H9 (cell line): ENCODE measurements around the gene DIPK1B. TPM values are rescaled to one million over a fixed set of nuclear protein-coding genes. Genes with fewer than 3 reads are reported as not detected.

Experiments
- DNase-seq: peaks from one replicate; pipeline ENCODE4 v3.0.0-alpha.2; 2017
- H2AFZ ChIP-seq: one replicate; pipeline ENCODE4 v1.6.1; 2013; ENCODE audit warnings: mild to moderate bottlenecking, low read length, control low read depth, moderate library complexity
- H2AK5ac ChIP-seq: 2 replicates; pipeline ENCODE4 v1.6.1; 2013; ENCODE audit warnings: low read length, control low read depth, mixed read lengths; ENCODE audit not compliant: insufficient read length
- H2BK120ac ChIP-seq: one replicate; pipeline ENCODE4 v1.6.1; 2013; ENCODE audit warnings: low read depth, mild to moderate bottlenecking, low read length, control low read depth, inconsistent platforms; ENCODE audit not compliant: poor library complexity, severe bottlenecking
- H2BK12ac ChIP-seq: 2 replicates; pipeline ENCODE4 v1.6.1; 2013; ENCODE audit warnings: low read length, control low read depth, mixed read lengths, low read depth; ENCODE audit not compliant: insufficient read length
- H2BK15ac ChIP-seq: 2 replicates; pipeline ENCODE4 v1.6.1; 2013; ENCODE audit warnings: low read depth, low read length, control low read depth
- H2BK20ac ChIP-seq: one replicate; pipeline ENCODE4 v1.6.1; 2013; ENCODE audit warnings: low read depth, mild to moderate bottlenecking, low read length, control low read depth, inconsistent platforms; ENCODE audit not compliant: poor library complexity, severe bottlenecking
- H2BK5ac ChIP-seq: 2 replicates; pipeline ENCODE4 v1.6.1; 2013; ENCODE audit warnings: low read length, control low read depth, mixed read lengths; ENCODE audit not compliant: insufficient read length
- H3K14ac ChIP-seq: 2 replicates; pipeline ENCODE4 v1.6.1; 2013; ENCODE audit warnings: low read length, control low read depth; ENCODE audit not compliant: insufficient read depth
- H3K18ac ChIP-seq: 2 replicates; pipeline ENCODE4 v1.6.1; 2013; ENCODE audit warnings: low read depth, mild to moderate bottlenecking, mixed read lengths, low read length, control low read depth; ENCODE audit not compliant: insufficient read length
- H3K23ac ChIP-seq: 2 replicates; pipeline ENCODE4 v1.6.1; 2013; ENCODE audit warnings: low read length, control low read depth, mixed read lengths, low read depth; ENCODE audit not compliant: insufficient read length
- H3K23me2 ChIP-seq: 2 replicates; pipeline ENCODE4 v1.6.1; 2013; ENCODE audit warnings: low read depth, mild to moderate bottlenecking, mixed read lengths, low read length, control low read depth; ENCODE audit not compliant: insufficient read length, poor library complexity, severe bottlenecking
- H3K27ac ChIP-seq: 2 replicates; pipeline ENCODE4 v1.5.1; 2013; ENCODE audit warnings: low read length, control low read depth, mixed read lengths, low read depth; ENCODE audit not compliant: insufficient read length
- H3K27me3 ChIP-seq: 2 replicates; pipeline ENCODE4 v1.6.1; 2013; ENCODE audit warnings: low read length, control low read depth, inconsistent platforms; ENCODE audit not compliant: insufficient read depth
- H3K4ac ChIP-seq: 2 replicates; pipeline ENCODE4 v1.6.1; 2013; ENCODE audit warnings: low read depth, mild to moderate bottlenecking, control low read depth, inconsistent platforms, low read length, moderate library complexity
- H3K4me1 ChIP-seq: 2 replicates; pipeline ENCODE4 v1.6.1; 2013; ENCODE audit warnings: low read length, control low read depth, inconsistent platforms; ENCODE audit not compliant: insufficient read depth
- H3K4me2 ChIP-seq: 2 replicates; pipeline ENCODE4 v1.6.1; 2013; ENCODE audit warnings: low read length, control low read depth, mixed read lengths; ENCODE audit not compliant: insufficient read length, insufficient read depth
- H3K56ac ChIP-seq: 2 replicates; pipeline ENCODE4 v1.6.1; 2013; ENCODE audit warnings: low read depth, mild to moderate bottlenecking, mixed read lengths, low read length, control low read depth; ENCODE audit not compliant: insufficient read length
- H3K79me1 ChIP-seq: 2 replicates; pipeline ENCODE4 v1.6.1; 2013; ENCODE audit warnings: low read depth, mild to moderate bottlenecking, moderate library complexity, low read length, control low read depth, inconsistent platforms; ENCODE audit not compliant: insufficient read depth, poor library complexity, severe bottlenecking
- H3K79me2 ChIP-seq: 2 replicates; pipeline ENCODE4 v1.6.1; 2013; ENCODE audit warnings: low read length, control low read depth, inconsistent platforms; ENCODE audit not compliant: insufficient read depth
- H3K9ac ChIP-seq: 2 replicates; pipeline ENCODE4 v1.6.1; 2013; ENCODE audit warnings: low read length, control low read depth, mixed read lengths; ENCODE audit not compliant: insufficient read length; ENCODE audit errors: extremely low read depth
- H3K9me3 ChIP-seq: one replicate; pipeline ENCODE4 v1.6.1; 2013; ENCODE audit warnings: low read depth, low read length, inconsistent platforms; ENCODE audit not compliant: control insufficient read depth
- H3T11ph ChIP-seq: one replicate; pipeline ENCODE4 v1.6.1; 2013; ENCODE audit warnings: mild to moderate bottlenecking, low read length, control low read depth, inconsistent platforms
- H4K20me1 ChIP-seq: one replicate; pipeline ENCODE4 v1.6.1; 2013; ENCODE audit not compliant: control insufficient read depth, insufficient read length, insufficient read depth
- H4K5ac ChIP-seq: 2 replicates; pipeline ENCODE4 v1.6.1; 2013; ENCODE audit warnings: low read depth, mild to moderate bottlenecking, mixed read lengths, low read length, control low read depth; ENCODE audit not compliant: insufficient read length
- H4K8ac ChIP-seq: replicated peaks from 2 replicates; pipeline ENCODE4 v1.6.1; 2013; ENCODE audit warnings: low read length, control low read depth, mixed read lengths, low read depth; ENCODE audit not compliant: insufficient read length
- H4K91ac ChIP-seq: 2 replicates; pipeline ENCODE4 v1.6.1; 2013; ENCODE audit warnings: low read depth, mild to moderate bottlenecking, moderate library complexity, mixed read lengths, low read length, control low read depth; ENCODE audit not compliant: insufficient read length
- H3K27ac Mint-ChIP-seq, 3 experiments: 2 replicates in 2 of 3; 3 replicates in 1 of 3; pipeline ENCODE4 v1.8.0; 2020 to 2021; ENCODE audit warnings: mixed read lengths in 3 of 3, mild to moderate bottlenecking in 1 of 3, moderate library complexity in 1 of 3
- H3K27me3 Mint-ChIP-seq: 2 replicates; pipeline ENCODE4 v1.8.0; 2021; ENCODE audit warnings: low read depth, mild to moderate bottlenecking, moderate library complexity, mixed read lengths
- H3K36me3 Mint-ChIP-seq, 3 experiments: 2 replicates in 2 of 3; 3 replicates in 1 of 3; pipeline ENCODE4 v1.8.0; 2020 to 2021; ENCODE audit warnings: low read depth in 3 of 3, mixed read lengths in 3 of 3; ENCODE audit not compliant: insufficient read depth in 1 of 3
- H3K4me1 Mint-ChIP-seq, 2 experiments: 2 replicates each; pipeline ENCODE4 v1.8.0; 2020; ENCODE audit warnings: mixed read lengths in 2 of 2
- H3K4me3 Mint-ChIP-seq, 2 experiments: 2 replicates in 1 of 2; 3 replicates in 1 of 2; pipeline ENCODE4 v1.8.0; 2020 to 2021; ENCODE audit warnings: mild to moderate bottlenecking in 2 of 2, mixed read lengths in 2 of 2, moderate library complexity in 1 of 2
- H3K9me3 Mint-ChIP-seq, 2 experiments: 2 replicates in 1 of 2; 3 replicates in 1 of 2; pipeline ENCODE4 v1.8.0; 2020; ENCODE audit warnings: mild to moderate bottlenecking in 2 of 2, mixed read lengths in 2 of 2, moderate library complexity in 1 of 2
- CTCF ChIP-seq: fragments of 200-600 bp; sonication (generic); conservative IDR thresholded peaks from 3 replicates; pipeline ENCODE4 v1.8.0; 2021; ENCODE audit warnings: antibody characterized with exemption, mild to moderate bottlenecking
- WGBS: extraction: QIAGEN DNeasy Blood & Tissue Kit; methylation state at CpG from one replicate; pipeline ENCODE4 v1.1.7; 2013; ENCODE audit warnings: missing lambda C conversion rate, low lambda C conversion rate, mixed read lengths; ENCODE audit not compliant: insufficient read length; ENCODE audit errors: extremely low coverage; 5-methylcytosine and 5-hydroxymethylcytosine counted together
- total RNA-seq: library from RNA; stranded (reverse); gene quantifications from 2 replicates; pipeline ENCODE4 v1.2.1, GENCODE V29; 2021

DIPK1B gene
- total RNA-seq, 1 experiment from 2014 or later, result 40.3 TPM

DNA sequence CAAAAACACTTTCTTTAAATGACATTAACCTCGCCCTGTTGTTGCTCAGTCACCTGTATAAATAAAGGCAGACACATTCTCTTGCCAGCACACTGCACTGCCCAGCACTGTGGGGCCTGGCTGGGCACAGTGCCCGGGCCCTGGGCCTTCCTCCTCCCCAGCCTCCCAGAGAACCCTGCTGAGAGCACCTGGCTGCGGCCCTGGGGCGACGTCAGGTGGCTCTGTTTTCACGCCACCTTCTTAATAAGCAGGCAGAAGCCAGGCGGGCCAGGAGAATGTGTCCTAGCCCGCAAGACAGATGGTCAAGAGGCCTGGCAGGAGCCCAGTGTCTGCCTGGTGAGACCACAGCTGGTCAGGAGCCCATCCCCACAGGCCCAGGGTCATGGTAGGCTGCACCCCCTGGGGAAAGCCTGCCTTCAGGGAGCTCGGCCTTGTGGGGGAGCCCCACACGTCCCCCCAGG, 16.9 kb upstream of the DIPK1B start:
- H4K8ac ChIP-seq, result no peak overlapping the region
- H3K4me2 ChIP-seq, result no peak overlapping the region
- H3K9ac ChIP-seq, result no peak overlapping the region
- no peak overlapping the region for H2AFZ ChIP-seq
- no peaks in the 10 kb centered on the region for H3K79me1 ChIP-seq
- H2BK20ac ChIP-seq, result no peak overlapping the region
- no peak overlapping the region for H3T11ph ChIP-seq
- no peak for TF ChIP-seq CTCF
- no peak overlapping the region for H4K5ac ChIP-seq
- no peak overlapping the region for H3K18ac ChIP-seq
- Mint-ChIP-seq H3K9me3 (no peaks in the 10 kb centered on the region; a peak in 1 of 5 replicates), H3K36me3 (no peaks in the 10 kb centered on the region), H3K4me1 (peaks cover 0 to 23% of the 10 kb centered on the region in 2 experiments; a peak in 2 of 4 replicates), H3K27ac (no peak overlapping the region), H3K27me3 (peaks cover 21% of the 10 kb centered on the region), H3K4me3 (no peak overlapping the region)
- H2BK15ac ChIP-seq, result no peak overlapping the region
- no peak overlapping the region for H2AK5ac ChIP-seq
- no peaks in the 10 kb centered on the region for H4K20me1 ChIP-seq
- H3K9me3 ChIP-seq, result no peaks in the 10 kb centered on the region
- H3K79me2 ChIP-seq, result no peaks in the 10 kb centered on the region
- no peak overlapping the region for H3K56ac ChIP-seq
- H3K27ac ChIP-seq, result no peak overlapping the region
- H2BK120ac ChIP-seq, result no peak overlapping the region
- H3K14ac ChIP-seq, result no peak overlapping the region
- DNase-seq, result no peak
- no peak overlapping the region for H2BK12ac ChIP-seq
- H3K23me2 ChIP-seq, result no peaks in the 10 kb centered on the region
- H3K23ac ChIP-seq, result no peak overlapping the region
- H3K4ac ChIP-seq, result no peak overlapping the region
- no CpG with 5 or more reads among the region's 10 CpGs for WGBS
- H4K91ac ChIP-seq, result no peak overlapping the region
- H2BK5ac ChIP-seq, result no peak overlapping the region
- H3K27me3 ChIP-seq, result no peaks in the 10 kb centered on the region
- H3K4me1 ChIP-seq, result no peaks in the 10 kb centered on the region
